ENCODE results near the gene SIGLEC9.

Gene SIGLEC9

DNA sequence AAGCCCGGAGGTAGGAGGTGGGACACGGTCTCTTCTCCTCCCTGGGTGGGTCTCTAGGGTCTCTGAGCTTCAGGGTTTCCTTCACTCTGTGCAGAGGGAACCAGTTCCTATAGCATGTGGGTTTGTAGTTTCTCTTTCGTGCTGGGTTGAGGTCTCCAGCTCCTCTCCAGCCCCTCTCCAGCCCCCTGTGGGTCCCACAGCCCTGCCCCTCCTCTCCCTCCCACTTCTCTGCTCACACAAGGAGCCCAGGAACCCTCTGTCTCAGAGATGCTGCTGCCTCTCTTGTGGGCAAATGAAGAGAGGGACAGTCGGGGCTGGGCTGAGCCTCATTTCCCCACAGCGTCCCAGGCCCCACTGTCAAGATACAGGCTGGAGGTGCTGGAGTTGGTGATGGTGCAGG, 18.8 kb downstream of the SIGLEC9 start:
- no peaks in the 10 kb centered on the region for H3K27me3 ChIP-seq (ENCODE audit: insufficient read depth, low read length, poor library complexity, severe bottlenecking)
- H4K20me1 ChIP-seq (ENCODE audit: insufficient read depth, low read length, poor library complexity, severe bottlenecking): no peaks in the 10 kb centered on the region
- H3F3A ChIP-seq (ENCODE audit: low read depth): no peaks in the 10 kb centered on the region
- no peak for TF ChIP-seq EZH2phosphoT487 (IDR thresholded peaks at IDR 0.05; ENCODE audit: borderline replicate concordance)
- TF ChIP-seq, protein P1, sequence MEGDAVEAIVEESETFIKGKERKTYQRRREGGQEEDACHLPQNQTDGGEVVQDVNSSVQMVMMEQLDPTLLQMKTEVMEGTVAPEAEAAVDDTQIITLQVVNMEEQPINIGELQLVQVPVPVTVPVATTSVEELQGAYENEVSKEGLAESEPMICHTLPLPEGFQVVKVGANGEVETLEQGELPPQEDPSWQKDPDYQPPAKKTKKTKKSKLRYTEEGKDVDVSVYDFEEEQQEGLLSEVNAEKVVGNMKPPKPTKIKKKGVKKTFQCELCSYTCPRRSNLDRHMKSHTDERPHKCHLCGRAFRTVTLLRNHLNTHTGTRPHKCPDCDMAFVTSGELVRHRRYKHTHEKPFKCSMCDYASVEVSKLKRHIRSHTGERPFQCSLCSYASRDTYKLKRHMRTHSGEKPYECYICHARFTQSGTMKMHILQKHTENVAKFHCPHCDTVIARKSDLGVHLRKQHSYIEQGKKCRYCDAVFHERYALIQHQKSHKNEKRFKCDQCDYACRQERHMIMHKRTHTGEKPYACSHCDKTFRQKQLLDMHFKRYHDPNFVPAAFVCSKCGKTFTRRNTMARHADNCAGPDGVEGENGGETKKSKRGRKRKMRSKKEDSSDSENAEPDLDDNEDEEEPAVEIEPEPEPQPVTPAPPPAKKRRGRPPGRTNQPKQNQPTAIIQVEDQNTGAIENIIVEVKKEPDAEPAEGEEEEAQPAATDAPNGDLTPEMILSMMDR (conservative IDR thresholded peaks at IDR 0.05; ENCODE audit: low read length): no peak
- H3K79me2 ChIP-seq (ENCODE audit: insufficient read depth, low read length): no peaks in the 10 kb centered on the region
- no peaks in the 10 kb centered on the region for H3K9me2 ChIP-seq (replicated peaks; ENCODE audit: low read depth, low read length)
- H3K4me3 ChIP-seq (ENCODE audit: low read length, poor library complexity, severe bottlenecking): no peak overlapping the region
- no peak overlapping the region for H3K9ac ChIP-seq (ENCODE audit: low read depth, low read length, poor library complexity, severe bottlenecking)
- no peaks in the 10 kb centered on the region for H3K4me1 ChIP-seq (ENCODE audit: insufficient read depth, low read length, poor library complexity, severe bottlenecking)
- H3K4me2 ChIP-seq (ENCODE audit: low read depth, low read length, poor library complexity, severe bottlenecking): no peak overlapping the region
- H2AFZ ChIP-seq (ENCODE audit: low read length): no peak overlapping the region
- no peaks in the 10 kb centered on the region for H3K36me3 ChIP-seq (ENCODE audit: insufficient read depth, low read length)
- H3K9me3 ChIP-seq (ENCODE audit: insufficient read depth, low read depth, low read length): no peaks in the 10 kb centered on the region

DNA sequence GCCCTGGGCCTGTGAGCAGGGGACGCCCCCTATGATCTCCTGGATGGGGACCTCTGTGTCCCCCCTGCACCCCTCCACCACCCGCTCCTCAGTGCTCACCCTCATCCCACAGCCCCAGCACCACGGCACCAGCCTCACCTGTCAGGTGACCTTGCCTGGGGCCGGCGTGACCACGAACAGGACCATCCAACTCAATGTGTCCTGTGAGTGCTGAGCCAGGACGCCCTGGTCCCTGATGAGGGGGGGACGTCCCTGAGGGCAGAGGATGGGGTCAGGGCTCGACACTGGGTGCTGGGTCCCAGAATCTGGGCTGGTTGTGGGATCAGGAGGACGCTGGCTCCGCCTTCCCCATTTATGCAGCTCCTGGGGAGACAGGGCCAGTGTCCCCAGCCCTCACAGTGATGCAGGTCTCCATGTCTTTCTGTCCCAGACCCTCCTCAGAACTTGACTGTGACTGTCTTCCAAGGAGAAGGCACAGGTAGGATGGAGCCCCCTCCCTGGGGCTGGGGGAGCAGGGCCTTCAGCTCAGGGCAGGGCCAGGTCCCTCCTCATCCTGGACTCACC, 19.9 kb downstream of the SIGLEC9 start:
- no peaks in the 10 kb centered on the region for H4K20me1 ChIP-seq (ENCODE audit: insufficient read depth, low read length, poor library complexity, severe bottlenecking)
- H3K9me3 ChIP-seq (ENCODE audit: insufficient read depth, low read depth, low read length): no peaks in the 10 kb centered on the region
- H2AFZ ChIP-seq (ENCODE audit: low read length): no peak overlapping the region
- no peaks in the 10 kb centered on the region for H3K4me1 ChIP-seq (ENCODE audit: insufficient read depth, low read length, poor library complexity, severe bottlenecking)
- H3K36me3 ChIP-seq (ENCODE audit: insufficient read depth, low read length): no peaks in the 10 kb centered on the region
- H3K79me2 ChIP-seq (ENCODE audit: insufficient read depth, low read length): no peaks in the 10 kb centered on the region
- TF ChIP-seq EZH2phosphoT487 (IDR thresholded peaks at IDR 0.05; ENCODE audit: borderline replicate concordance): no peak
- TF ChIP-seq, protein P1 (conservative IDR thresholded peaks at IDR 0.05; ENCODE audit: low read length): no peak
- no peak overlapping the region for H3K9ac ChIP-seq (ENCODE audit: low read depth, low read length, poor library complexity, severe bottlenecking)
- no peak overlapping the region for H3K4me3 ChIP-seq (ENCODE audit: low read length, poor library complexity, severe bottlenecking)
- H3K4me2 ChIP-seq (ENCODE audit: low read depth, low read length, poor library complexity, severe bottlenecking): no peak overlapping the region
- no peaks in the 10 kb centered on the region for H3K9me2 ChIP-seq (replicated peaks; ENCODE audit: low read depth, low read length)
- no peaks in the 10 kb centered on the region for H3F3A ChIP-seq (ENCODE audit: low read depth)
- no peaks in the 10 kb centered on the region for H3K27me3 ChIP-seq (ENCODE audit: insufficient read depth, low read length, poor library complexity, severe bottlenecking)

DNA sequence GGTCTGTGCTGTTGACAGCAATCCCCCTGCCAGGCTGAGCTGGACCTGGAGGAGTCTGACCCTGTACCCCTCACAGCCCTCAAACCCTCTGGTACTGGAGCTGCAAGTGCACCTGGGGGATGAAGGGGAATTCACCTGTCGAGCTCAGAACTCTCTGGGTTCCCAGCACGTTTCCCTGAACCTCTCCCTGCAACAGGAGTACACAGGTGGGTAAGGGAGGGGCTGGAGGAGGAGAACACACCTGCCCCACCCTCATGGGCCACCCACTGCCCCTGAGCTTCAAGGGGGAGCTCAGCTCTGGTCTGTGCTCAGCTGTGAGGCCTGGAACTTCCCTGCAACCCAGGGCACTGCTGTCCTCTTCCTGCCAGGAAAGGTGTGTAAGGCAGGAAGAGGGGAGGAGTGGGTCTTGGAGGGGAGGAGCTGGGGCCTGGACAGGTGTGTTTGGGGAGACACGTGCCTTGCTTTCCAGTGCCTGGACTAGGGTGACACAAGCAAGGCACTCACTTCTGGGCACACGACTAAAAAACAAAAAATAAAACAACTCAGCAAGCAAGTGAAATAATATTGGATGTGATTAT, 21.3 kb downstream of the SIGLEC9 start:
- no peaks in the 10 kb centered on the region for H3K9me2 ChIP-seq (replicated peaks; ENCODE audit: low read depth, low read length)
- no peaks in the 10 kb centered on the region for H3K4me1 ChIP-seq (ENCODE audit: insufficient read depth, low read length, poor library complexity, severe bottlenecking)
- H3K9me3 ChIP-seq (ENCODE audit: insufficient read depth, low read depth, low read length): no peaks in the 10 kb centered on the region
- no peaks in the 10 kb centered on the region for H3F3A ChIP-seq (ENCODE audit: low read depth)
- H3K79me2 ChIP-seq (ENCODE audit: insufficient read depth, low read length): no peaks in the 10 kb centered on the region
- no peaks in the 10 kb centered on the region for H3K36me3 ChIP-seq (ENCODE audit: insufficient read depth, low read length)
- no peak overlapping the region for H3K9ac ChIP-seq (ENCODE audit: low read depth, low read length, poor library complexity, severe bottlenecking)
- H3K4me2 ChIP-seq (ENCODE audit: low read depth, low read length, poor library complexity, severe bottlenecking): no peak overlapping the region
- H2AFZ ChIP-seq (ENCODE audit: low read length): no peak overlapping the region
- TF ChIP-seq, protein P1 (conservative IDR thresholded peaks at IDR 0.05; ENCODE audit: low read length): no peak
- no peak for TF ChIP-seq EZH2phosphoT487 (IDR thresholded peaks at IDR 0.05; ENCODE audit: borderline replicate concordance)
- H3K27me3 ChIP-seq (ENCODE audit: insufficient read depth, low read length, poor library complexity, severe bottlenecking): no peaks in the 10 kb centered on the region
- no peaks in the 10 kb centered on the region for H4K20me1 ChIP-seq (ENCODE audit: insufficient read depth, low read length, poor library complexity, severe bottlenecking)
- no peak overlapping the region for H3K4me3 ChIP-seq (ENCODE audit: low read length, poor library complexity, severe bottlenecking)
